Stimulated activated CD8-positive, alpha-beta memory T cell treated with anti-CD3 and anti-CD28 coated beads, Interleukin-12 subunit alpha, Interleukin-12 subunit beta, amount 100 ng/mL, for 1 hour (primary cell): ENCODE data around the gene SIT1.
A peak's percentile ranks its signal among the peaks of the same experiment; 100 is the strongest.

Experiments used
- DNase-seq: peaks from one replicate; pipeline ENCODE4 v3.0.0-alpha.2; 2020; ENCODE audit warnings: low read depth

SIT1 gene

DNA sequence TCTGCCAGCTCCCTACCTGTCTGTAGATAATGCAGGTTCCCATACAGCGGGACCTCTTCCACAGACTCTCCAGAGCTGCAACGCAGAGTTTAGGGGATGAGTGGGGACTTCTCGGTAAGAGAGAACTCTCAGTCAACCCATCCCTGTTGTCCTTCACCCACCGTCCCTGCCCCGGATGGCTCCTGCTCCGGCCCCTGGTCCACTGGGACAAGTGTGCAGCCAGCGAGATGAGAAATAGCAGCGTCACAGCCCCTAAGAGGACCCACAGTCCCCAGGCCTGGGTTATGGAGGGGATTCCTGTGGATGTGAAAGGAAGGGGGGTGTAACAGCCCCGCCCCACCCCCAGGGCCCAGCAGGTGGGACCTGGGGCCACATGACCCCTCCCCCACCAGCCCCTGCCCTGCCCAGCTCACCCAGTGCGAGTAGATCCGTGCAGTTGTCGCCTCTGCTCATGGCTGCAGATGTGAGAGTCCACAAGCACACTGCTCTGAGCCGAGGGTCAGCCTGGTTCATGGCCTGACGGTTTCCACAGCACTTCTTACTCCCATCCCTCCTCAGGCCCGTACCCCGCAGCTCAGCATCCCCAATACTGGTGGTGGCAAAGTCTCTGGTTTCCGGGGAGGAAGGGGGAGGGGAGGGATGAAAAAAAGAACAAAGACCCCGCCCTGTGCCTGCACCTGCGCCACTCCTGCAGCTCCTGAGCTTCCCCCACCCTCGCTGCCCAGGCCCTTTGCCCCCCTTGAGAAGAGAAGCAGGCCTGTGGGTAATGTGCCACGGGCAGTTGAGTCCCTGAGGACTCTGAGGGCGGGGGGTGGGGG, at the start of gene SIT1:
SIT1 (minus strand) TSS at position 591 of the 818 bp plus-strand sequence; CDS start at position 513, 78 bp downstream.
- DNase-seq, result no peak

DNA sequence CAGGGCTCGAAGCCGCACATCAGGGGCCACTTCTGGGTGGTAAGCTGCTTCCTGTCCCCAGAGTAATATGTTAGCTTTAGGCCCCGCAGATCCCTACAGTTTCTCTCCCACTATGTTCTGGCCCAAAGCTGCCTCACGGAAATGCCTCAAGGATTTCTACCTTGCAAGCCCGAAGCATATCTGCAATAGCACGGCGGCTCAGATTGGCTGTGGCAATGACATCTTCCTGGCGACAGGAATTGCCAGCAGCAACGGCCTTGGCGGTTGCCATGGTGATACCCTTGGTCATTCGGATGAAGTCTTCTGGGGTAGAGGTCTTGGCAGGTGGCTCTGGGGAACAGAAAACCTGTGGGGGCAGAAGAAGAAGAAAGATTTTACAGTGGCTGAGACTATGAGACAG, 49.3 kb upstream of the SIT1 start:
- no peak for DNase-seq

GRCh38 chr9:35698231-35698630, 47.5 kb upstream of the SIT1 start:
- DNase-seq, result no peak

DNA sequence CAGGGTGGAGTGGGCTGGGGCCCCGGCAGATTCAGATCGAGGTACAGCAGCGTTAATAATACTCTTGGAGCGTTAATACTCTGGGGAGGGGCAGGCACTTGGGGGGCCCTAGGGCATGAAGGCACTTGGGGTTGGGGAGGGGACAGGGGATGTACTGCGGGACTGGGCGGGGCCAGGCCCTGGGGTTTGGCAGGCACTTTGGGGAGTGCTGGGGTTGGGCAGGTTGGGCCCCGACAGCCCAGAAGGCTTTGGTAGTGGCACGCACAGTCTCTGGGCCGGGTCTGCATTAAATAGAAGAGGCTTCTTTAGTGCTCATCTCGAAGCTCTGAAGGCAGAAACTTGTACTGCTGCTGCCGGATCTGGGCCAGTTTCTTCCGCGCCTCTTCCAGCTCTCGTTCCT, 46.8 kb upstream of the SIT1 start:
- no peak for DNase-seq

DNA sequence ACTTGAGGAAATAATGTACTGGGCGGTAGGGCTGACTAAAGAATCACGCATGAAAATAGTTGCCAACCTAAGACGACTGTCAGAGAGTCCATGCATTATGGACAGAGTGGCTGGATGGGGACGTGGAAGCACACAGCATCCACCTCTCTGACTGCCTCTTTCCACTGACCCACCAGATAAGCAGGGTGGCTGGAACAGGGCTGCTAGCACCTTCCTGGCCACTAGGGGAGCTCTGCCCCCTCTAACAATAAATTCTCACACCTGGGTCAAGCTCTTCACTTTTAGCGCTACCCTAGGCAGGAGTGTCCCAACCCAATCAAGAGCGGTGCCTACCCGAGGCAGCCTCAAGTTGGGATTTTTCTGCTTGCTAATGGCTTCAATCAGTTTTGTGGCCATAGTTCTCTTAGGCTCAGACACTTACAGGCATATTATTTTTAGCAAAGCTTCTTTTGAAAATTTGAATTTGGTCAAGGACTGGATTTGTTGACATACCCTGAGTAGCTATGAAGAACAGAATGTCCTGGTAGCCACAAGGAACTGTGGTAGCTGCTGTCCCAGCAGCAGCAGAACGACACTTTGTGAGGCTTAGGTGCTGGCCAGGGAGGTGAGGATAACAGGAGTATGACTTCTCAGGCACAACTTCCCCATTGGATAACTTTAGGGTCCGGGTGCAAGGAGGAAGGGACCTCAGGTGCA, 45.9 kb upstream of the SIT1 start:
- DNase-seq, result peak; percentile 45

GRCh38 chr9:35695943-35696401, 45.2 kb upstream of the SIT1 start:
- DNase-seq, result no peak

GRCh38 chr9:35691757-35692301, 41.1 kb upstream of the SIT1 start:
- no peak for DNase-seq

DNA sequence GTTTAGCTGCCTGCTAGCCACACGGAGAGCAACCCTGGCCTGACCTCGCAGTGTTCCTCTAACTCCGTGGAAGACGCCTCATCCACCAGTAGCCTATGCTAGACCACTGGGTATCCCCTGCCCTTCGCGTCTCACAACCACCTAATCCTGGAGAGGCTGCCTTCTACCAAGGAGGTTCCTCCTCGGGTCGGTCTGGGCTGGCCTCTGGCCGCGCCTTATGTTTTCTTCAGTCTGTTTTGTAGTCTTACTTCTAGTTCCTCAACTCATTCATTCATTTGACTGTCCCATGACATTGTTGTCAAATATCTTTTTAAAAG, 40.6 kb upstream of the SIT1 start:
- no peak for DNase-seq

- no peak for DNase-seq
These were observed 40.0 kb upstream of the SIT1 start for GRCh38 chr9:35690614-35691333.

DNA sequence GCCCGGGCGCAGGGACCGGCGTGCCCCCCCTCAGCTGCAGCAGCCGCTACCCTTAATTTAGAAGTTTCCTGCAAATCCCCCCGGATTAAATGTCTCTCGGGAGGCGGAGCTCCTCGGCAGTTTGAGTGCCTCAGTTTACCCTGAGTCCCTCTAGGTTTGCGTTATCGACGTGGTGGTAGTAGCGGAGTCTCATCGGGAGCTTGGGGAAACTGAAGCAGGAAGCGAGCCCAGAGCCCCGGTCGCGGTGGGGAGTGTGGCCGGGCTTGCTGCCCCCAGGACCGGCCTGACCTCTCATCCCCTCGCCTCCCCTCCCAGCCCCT, 39.5 kb upstream of the SIT1 start:
- no peak for DNase-seq

GRCh38 chr9:35689542-35690293, 39.0 kb upstream of the SIT1 start, which contains the start of gene TPM2:
TPM2 (minus strand) TSS chr9:35689925; CDS start chr9:35689817, 108 bp downstream.
- DNase-seq, result no peak

- DNase-seq, result no peak
These were observed 38.1 kb upstream of the SIT1 start for GRCh38 chr9:35688558-35689541.

- DNase-seq, result no peak
These were observed 37.3 kb upstream of the SIT1 start for GRCh38 chr9:35687972-35688557.

- no peak for DNase-seq
These were observed 36.6 kb upstream of the SIT1 start for GRCh38 chr9:35687306-35687705.

GRCh38 chr9:35686222-35687203, 35.8 kb upstream of the SIT1 start:
- no peak for DNase-seq

DNA sequence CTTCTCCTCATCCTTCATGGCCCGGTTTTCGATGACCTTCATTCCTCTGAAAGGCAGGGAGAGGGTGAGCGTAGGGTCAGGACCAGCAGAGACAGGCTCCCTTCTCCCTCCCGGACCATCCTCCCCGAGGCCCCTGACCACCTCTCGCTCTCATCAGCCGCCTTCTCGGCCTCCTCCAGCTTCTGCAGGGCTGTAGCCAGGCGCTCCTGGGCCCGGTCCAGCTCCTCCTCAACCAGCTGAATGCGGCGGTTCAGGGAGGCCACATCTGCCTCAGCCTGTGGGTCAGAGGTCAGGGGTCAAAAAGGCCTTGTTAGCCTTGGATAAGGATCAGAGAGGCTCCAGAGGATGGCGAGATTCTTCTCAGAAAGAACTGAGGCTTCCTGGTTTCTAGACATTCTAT, 34.8 kb upstream of the SIT1 start:
- no peak for DNase-seq

- DNase-seq, result no peak
These were observed 34.2 kb upstream of the SIT1 start for GRCh38 chr9:35684921-35685320.

- DNase-seq, result no peak
These were observed 32.6 kb upstream of the SIT1 start for GRCh38 chr9:35683323-35683722.
